HCT116 (cell line): ENCODE results near the gene NELL1. TPM values are rescaled to one million over a fixed set of nuclear protein-coding genes. Genes with fewer than 3 reads are reported as not detected.

Experiments
- ATAC-seq: fragments of 200-7000 bp; cut with Tn5 transposase; 2 replicates; pipeline ENCODE4 v1.9.1; 2020; ENCODE audit warnings: mild to moderate bottlenecking, moderate library complexity
- BruUV-seq: library from RNA; stranded (reverse); fragments of 400-500 nt; replicated peaks from 2 replicates; lab custom pipeline; 2021; lab: Mats Ljungman, UMichigan
- CTCF ChIA-PET: fragments of 300-600 bp; sonication (Branson Sonifier 250); formaldehyde crosslinking; loops from one replicate; lab custom pipeline; 2021; ENCODE audit warnings: antibody characterized with exemption; lab: Charles Lee
- POLR2A ChIA-PET: fragments of 300-600, 350-600 bp; sonication (Branson Sonifier 250); formaldehyde crosslinking; loops from one replicate; lab custom pipeline; 2021; ENCODE audit warnings: antibody characterized with exemption; lab: Charles Lee
- RAD21 ChIA-PET, 2 experiments: fragments of 300-600 bp; sonication (Branson Sonifier 250); formaldehyde crosslinking; loops; one replicate each; lab custom pipeline; 2023; ENCODE audit warnings: low total read pairs in 2 of 2; ENCODE audit not compliant: uncharacterized antibody in 2 of 2, unreplicated experiment in 2 of 2, low non-redundant PET in 1 of 2; lab: Charles Lee
- DNase-seq: peaks from one replicate; pipeline ENCODE4 v3.0.0-alpha.2; 2010; ENCODE audit warnings: low read depth, low spot score
- H2AFZ ChIP-seq: fragments of 200-600 bp; shearing (Covaris generic), sonication (generic); 2 replicates; pipeline ENCODE4 v1.6.1; 2017; ENCODE audit warnings: low read depth, mixed run types, mixed read lengths, antibody characterized with exemption, low read length; ENCODE audit not compliant: poor library complexity, severe bottlenecking
- H3K27ac ChIP-seq: 2 replicates; pipeline ENCODE4 v1.5.1; 2012; ENCODE audit warnings: low read depth, low read length
- H3K27me3 ChIP-seq: fragments of 200-600 bp; sonication (generic); 2 replicates; pipeline ENCODE4 v1.6.1; 2016; ENCODE audit warnings: mixed run types, low read length, mixed read lengths; ENCODE audit not compliant: insufficient read depth
- H3K36me3 ChIP-seq, 2 experiments: fragments of 200-500 bp in 1 of 2; fragments of 200-600 bp in 1 of 2; sonication (Bioruptor generic) in 1 of 2; sonication (generic) in 1 of 2; 2 replicates each; pipeline versions ENCODE4 v1.5.1 to v1.6.1; 2014 to 2016; ENCODE audit warnings: low read length in 2 of 2, inconsistent platforms in 1 of 2, mixed read lengths in 1 of 2, mixed run types in 1 of 2; ENCODE audit not compliant: insufficient read depth in 2 of 2, control insufficient read depth in 1 of 2
- H3K4me1 ChIP-seq, 2 experiments: fragments of 200-600 bp in 1 of 2; sonication (generic) in 1 of 2; 2 replicates each; pipeline versions ENCODE4 v1.5.1 to v1.6.1; 2012 to 2017; ENCODE audit warnings: low read length in 2 of 2, inconsistent platforms in 1 of 2, mild to moderate bottlenecking in 1 of 2, mixed read lengths in 1 of 2, mixed run types in 1 of 2, moderate library complexity in 1 of 2; ENCODE audit not compliant: insufficient read depth in 2 of 2, control insufficient read depth in 1 of 2
- H3K4me2 ChIP-seq: fragments of 200-600 bp; sonication (generic); 2 replicates; pipeline ENCODE4 v1.6.1; 2017; ENCODE audit warnings: mixed run types, low read length, mixed read lengths
- H3K4me3 ChIP-seq, 2 experiments: fragments of 200-600 bp in 1 of 2; sonication (generic) in 1 of 2; replicated peaks in 1 of 2; 2 replicates each; pipeline ENCODE4 v1.5.1; 2011 to 2016; ENCODE audit warnings: low read length in 2 of 2, control low read depth in 1 of 2, low read depth in 1 of 2, mild to moderate bottlenecking in 1 of 2, mixed read lengths in 1 of 2, mixed run types in 1 of 2
- H3K79me2 ChIP-seq: fragments of 200-600 bp; sonication (generic); 2 replicates; pipeline ENCODE4 v1.6.1; 2017; ENCODE audit warnings: mild to moderate bottlenecking, mixed run types, low read length, moderate library complexity, mixed read lengths; ENCODE audit not compliant: insufficient read depth
- H3K9ac ChIP-seq: fragments of 200-600 bp; sonication (generic); 2 replicates; pipeline ENCODE4 v1.6.1; 2016; ENCODE audit warnings: low read length, mixed read lengths
- H3K9me2 ChIP-seq: fragments of 200-600 bp; sonication (generic), shearing (Covaris generic); 2 replicates; pipeline ENCODE4 v1.6.1; 2017; ENCODE audit warnings: mixed run types, mild to moderate bottlenecking, moderate library complexity; ENCODE audit not compliant: insufficient read depth
- H3K9me3 ChIP-seq, 2 experiments: fragments of 200-500 bp in 1 of 2; fragments of 200-600 bp in 1 of 2; sonication (Bioruptor generic) in 1 of 2; sonication (generic) in 1 of 2; 2 replicates each; pipeline ENCODE4 v1.6.1; 2014 to 2017; ENCODE audit warnings: low read length in 2 of 2, mixed read lengths in 2 of 2, inconsistent platforms in 1 of 2, low read depth in 1 of 2, mild to moderate bottlenecking in 1 of 2, mixed run types in 1 of 2, moderate library complexity in 1 of 2; ENCODE audit not compliant: control insufficient read depth in 1 of 2, insufficient read depth in 1 of 2
- H4K20me1 ChIP-seq: fragments of 200-600 bp; sonication (generic), shearing (Covaris generic); 2 replicates; pipeline ENCODE4 v1.6.1; 2017; ENCODE audit warnings: mixed run types, mild to moderate bottlenecking, moderate library complexity; ENCODE audit not compliant: insufficient read depth
- EZH2phosphoT487 ChIP-seq: fragments of 200-600 bp; IDR thresholded peaks from 2 replicates; pipeline ENCODE4 v1.6.1; 2018; ENCODE audit warnings: antibody characterized with exemption, borderline replicate concordance
- JUND ChIP-seq: IDR thresholded peaks from 2 replicates; pipeline ENCODE4 v1.6.1; 2012
- POLR2A ChIP-seq: IDR thresholded peaks from 2 replicates; pipeline ENCODE4 v1.7.0; 2011; ENCODE audit warnings: borderline replicate concordance; ENCODE audit not compliant: insufficient read depth, insufficient read length; ENCODE audit errors: extremely low read depth
- POLR2AphosphoS5 ChIP-seq: IDR thresholded peaks from 2 replicates; pipeline ENCODE4 v1.6.1; 2011; ENCODE audit warnings: mild to moderate bottlenecking, low read depth, low read length, moderate library complexity
- SIN3A ChIP-seq: IDR thresholded peaks from 2 replicates; pipeline ENCODE4 v1.6.1; 2012; ENCODE audit warnings: low read depth
- SRF ChIP-seq: IDR thresholded peaks from 2 replicates; pipeline ENCODE4 v1.6.1; 2012; ENCODE audit warnings: low read depth
- intact Hi-C: fragments of 100-400 bp; cut with micrococcal nuclease; formaldehyde crosslinking; loops from 2 replicates; pipeline ENCODE4 v1.10.0; 2022
- total RNA-seq: library from RNA; stranded (reverse); gene quantifications from one replicate; pipeline ENCODE4 v1.2.1, GENCODE V29; 2021; ENCODE audit not compliant: unreplicated experiment
- TF ChIP-seq, protein P1 (sequence below): IDR thresholded peaks from 2 replicates; pipeline ENCODE4 v1.6.1; 2012; ENCODE audit warnings: low read depth
- TF ChIP-seq, protein P2 (sequence below): IDR thresholded peaks from 2 replicates; pipeline ENCODE4 v1.6.1; 2012
- TF ChIP-seq, protein P3 (sequence below): IDR thresholded peaks from 2 replicates; pipeline ENCODE4 v1.6.1; 2011; ENCODE audit warnings: mild to moderate bottlenecking, low read length, moderate library complexity; ENCODE audit not compliant: insufficient replicate concordance; ENCODE audit errors: extremely low read depth

Gene NELL1
- total RNA-seq, 1 experiment from 2014 or later = not detected

GRCh38 chr11:21520244-21520643, 850.9 kb downstream of the NELL1 start:
- Histone ChIP-seq H3K9ac (no peak overlapping the region), H3K79me2 (no peaks in the 10 kb centered on the region), H3K9me2 (no peaks in the 10 kb centered on the region), H3K4me2 (no peak overlapping the region), H3K4me1 (no peaks in the 10 kb centered on the region), H3K36me3 (no peaks in the 10 kb centered on the region), H3K27ac (no peak overlapping the region), H2AFZ (no peak overlapping the region), H3K9me3 (peaks cover 6 to 18% of the 10 kb centered on the region in 2 experiments; a peak in 2 of 4 replicates), H3K4me3 (no peak overlapping the region), H4K20me1 (no peaks in the 10 kb centered on the region), H3K27me3 (no peaks in the 10 kb centered on the region)
- ATAC-seq (no peak), DNase-seq (no peak)
- no TSS peak for BruUV-seq
- intact Hi-C loops = no loop called here
- ChIA-PET POLR2A (no interaction called here), RAD21 (no interaction called here), CTCF (no interaction called here)
- TF ChIP-seq, protein P1, sequence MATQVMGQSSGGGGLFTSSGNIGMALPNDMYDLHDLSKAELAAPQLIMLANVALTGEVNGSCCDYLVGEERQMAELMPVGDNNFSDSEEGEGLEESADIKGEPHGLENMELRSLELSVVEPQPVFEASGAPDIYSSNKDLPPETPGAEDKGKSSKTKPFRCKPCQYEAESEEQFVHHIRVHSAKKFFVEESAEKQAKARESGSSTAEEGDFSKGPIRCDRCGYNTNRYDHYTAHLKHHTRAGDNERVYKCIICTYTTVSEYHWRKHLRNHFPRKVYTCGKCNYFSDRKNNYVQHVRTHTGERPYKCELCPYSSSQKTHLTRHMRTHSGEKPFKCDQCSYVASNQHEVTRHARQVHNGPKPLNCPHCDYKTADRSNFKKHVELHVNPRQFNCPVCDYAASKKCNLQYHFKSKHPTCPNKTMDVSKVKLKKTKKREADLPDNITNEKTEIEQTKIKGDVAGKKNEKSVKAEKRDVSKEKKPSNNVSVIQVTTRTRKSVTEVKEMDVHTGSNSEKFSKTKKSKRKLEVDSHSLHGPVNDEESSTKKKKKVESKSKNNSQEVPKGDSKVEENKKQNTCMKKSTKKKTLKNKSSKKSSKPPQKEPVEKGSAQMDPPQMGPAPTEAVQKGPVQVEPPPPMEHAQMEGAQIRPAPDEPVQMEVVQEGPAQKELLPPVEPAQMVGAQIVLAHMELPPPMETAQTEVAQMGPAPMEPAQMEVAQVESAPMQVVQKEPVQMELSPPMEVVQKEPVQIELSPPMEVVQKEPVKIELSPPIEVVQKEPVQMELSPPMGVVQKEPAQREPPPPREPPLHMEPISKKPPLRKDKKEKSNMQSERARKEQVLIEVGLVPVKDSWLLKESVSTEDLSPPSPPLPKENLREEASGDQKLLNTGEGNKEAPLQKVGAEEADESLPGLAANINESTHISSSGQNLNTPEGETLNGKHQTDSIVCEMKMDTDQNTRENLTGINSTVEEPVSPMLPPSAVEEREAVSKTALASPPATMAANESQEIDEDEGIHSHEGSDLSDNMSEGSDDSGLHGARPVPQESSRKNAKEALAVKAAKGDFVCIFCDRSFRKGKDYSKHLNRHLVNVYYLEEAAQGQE = no peak
- TF ChIP-seq POLR2AphosphoS5 (no peak), JUND (no peak), SRF (no peak), EZH2phosphoT487 (no peak), POLR2A (no peak), SIN3A (no peak)
- TF ChIP-seq, protein P2, sequence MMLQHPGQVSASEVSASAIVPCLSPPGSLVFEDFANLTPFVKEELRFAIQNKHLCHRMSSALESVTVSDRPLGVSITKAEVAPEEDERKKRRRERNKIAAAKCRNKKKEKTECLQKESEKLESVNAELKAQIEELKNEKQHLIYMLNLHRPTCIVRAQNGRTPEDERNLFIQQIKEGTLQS = no peak
- TF ChIP-seq, protein P3, sequence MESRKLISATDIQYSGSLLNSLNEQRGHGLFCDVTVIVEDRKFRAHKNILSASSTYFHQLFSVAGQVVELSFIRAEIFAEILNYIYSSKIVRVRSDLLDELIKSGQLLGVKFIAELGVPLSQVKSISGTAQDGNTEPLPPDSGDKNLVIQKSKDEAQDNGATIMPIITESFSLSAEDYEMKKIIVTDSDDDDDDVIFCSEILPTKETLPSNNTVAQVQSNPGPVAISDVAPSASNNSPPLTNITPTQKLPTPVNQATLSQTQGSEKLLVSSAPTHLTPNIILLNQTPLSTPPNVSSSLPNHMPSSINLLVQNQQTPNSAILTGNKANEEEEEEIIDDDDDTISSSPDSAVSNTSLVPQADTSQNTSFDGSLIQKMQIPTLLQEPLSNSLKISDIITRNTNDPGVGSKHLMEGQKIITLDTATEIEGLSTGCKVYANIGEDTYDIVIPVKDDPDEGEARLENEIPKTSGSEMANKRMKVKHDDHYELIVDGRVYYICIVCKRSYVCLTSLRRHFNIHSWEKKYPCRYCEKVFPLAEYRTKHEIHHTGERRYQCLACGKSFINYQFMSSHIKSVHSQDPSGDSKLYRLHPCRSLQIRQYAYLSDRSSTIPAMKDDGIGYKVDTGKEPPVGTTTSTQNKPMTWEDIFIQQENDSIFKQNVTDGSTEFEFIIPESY = no peak
